HEK293 (cell line): Measurements from ENCODE around the gene CYP4F12.

Experiments used
- CTCF ChIA-PET: fragments of 350-600 bp; formaldehyde crosslinking; extraction: SDS; loops from one replicate; lab custom pipeline; 2021; ENCODE audit warnings: antibody characterized with exemption; lab: Yijun Ruan, JAX
- POLR2A ChIA-PET: fragments of 300-600 bp; formaldehyde crosslinking; extraction: SDS; loops from one replicate; lab custom pipeline; 2020; ENCODE audit warnings: antibody characterized with exemption, inconsistent platforms; lab: Yijun Ruan, JAX
- H3K27ac ChIP-seq: fragments of 200-500 bp; sonication (Bioruptor generic); 2 replicates; pipeline ENCODE4 v1.5.1; 2014; ENCODE audit warnings: low read depth, low read length, control low read depth, inconsistent platforms; ENCODE audit errors: extremely low read depth
- H3K36me3 ChIP-seq, 2 experiments: fragments of 200-500 bp in 1 of 2; sonication (Bioruptor generic) in 1 of 2; 1 replicate in 1 of 2; 2 replicates in 1 of 2; pipeline ENCODE4 v1.5.1; 2014 to 2017; ENCODE audit warnings: inconsistent platforms in 2 of 2, low read length in 2 of 2; ENCODE audit not compliant: control insufficient read depth in 2 of 2, insufficient read depth in 1 of 2
- H3K4me1 ChIP-seq: fragments of 200-500 bp; sonication (Bioruptor generic); 2 replicates; pipeline ENCODE4 v1.5.1; 2014; ENCODE audit warnings: mild to moderate bottlenecking, low read length, inconsistent platforms; ENCODE audit not compliant: control insufficient read depth, insufficient read depth
- H3K4me3 ChIP-seq: 2 replicates; pipeline ENCODE4 v1.5.1; 2011; ENCODE audit warnings: low read depth, mild to moderate bottlenecking, control low read depth, low read length, moderate library complexity
- H3K9me3 ChIP-seq: fragments of 200-500 bp; sonication (Bioruptor generic); 2 replicates; pipeline ENCODE4 v1.5.1; 2014; ENCODE audit warnings: low read depth, low read length, inconsistent platforms; ENCODE audit not compliant: control insufficient read depth, insufficient read depth
- HIC1 ChIP-seq: fragments of 450-650 bp; formaldehyde crosslinking; IDR thresholded peaks from 2 replicates; pipeline ENCODE4 v1.5.1; 2016; ENCODE audit warnings: missing biosample characterization, missing genetic modification characterization
- HOXD13 ChIP-seq: sonication (generic); formaldehyde crosslinking; IDR thresholded peaks from 2 replicates; pipeline ENCODE4 v1.8.0; 2022; ENCODE audit warnings: missing genetic modification reagents, borderline replicate concordance
- KLF9 ChIP-seq: fragments of 450-650 bp; formaldehyde crosslinking; IDR thresholded peaks from 2 replicates; pipeline ENCODE4 v1.5.1; 2016; ENCODE audit warnings: missing biosample characterization, missing genetic modification characterization, low read depth
- MEIS1 ChIP-seq: sonication (generic); formaldehyde crosslinking; IDR thresholded peaks from 2 replicates; pipeline ENCODE4 v1.8.1; 2022; ENCODE audit warnings: missing genetic modification reagents, mild to moderate bottlenecking, borderline replicate concordance
- OSR2 ChIP-seq: fragments of 450-650 bp; formaldehyde crosslinking; IDR thresholded peaks from 2 replicates; pipeline ENCODE4 v1.5.1; 2016; ENCODE audit warnings: missing biosample characterization, missing genetic modification characterization
- SP3 ChIP-seq: fragments of 450-650 bp; formaldehyde crosslinking; IDR thresholded peaks from 2 replicates; pipeline ENCODE4 v1.5.1; 2016; ENCODE audit warnings: missing biosample characterization, missing genetic modification characterization
- ZFP41 ChIP-seq: fragments of 450-650 bp; formaldehyde crosslinking; IDR thresholded peaks from 2 replicates; pipeline ENCODE4 v1.5.1; 2016; ENCODE audit warnings: missing biosample characterization, missing genetic modification characterization, borderline replicate concordance
- ZNF10 ChIP-seq: fragments of 450-650 bp; formaldehyde crosslinking; IDR thresholded peaks from 2 replicates; pipeline ENCODE4 v1.5.1; 2017; ENCODE audit warnings: missing biosample characterization, missing genetic modification characterization
- ZNF138 ChIP-seq: fragments of 450-650 bp; formaldehyde crosslinking; IDR thresholded peaks from 2 replicates; pipeline ENCODE4 v1.5.1; 2016; ENCODE audit warnings: missing biosample characterization, missing genetic modification characterization, borderline replicate concordance
- ZNF174 ChIP-seq: fragments of 450-650 bp; formaldehyde crosslinking; IDR thresholded peaks from 2 replicates; pipeline ENCODE4 v1.5.0; 2017; ENCODE audit warnings: missing biosample characterization, mild to moderate bottlenecking, missing genetic modification characterization
- ZNF184 ChIP-seq: fragments of 450-650 bp; IDR thresholded peaks from 2 replicates; pipeline ENCODE4 v1.5.1; 2018; ENCODE audit warnings: missing biosample characterization, mild to moderate bottlenecking, missing genetic modification characterization
- ZNF214 ChIP-seq: fragments of 450-650 bp; formaldehyde crosslinking; IDR thresholded peaks from 2 replicates; pipeline ENCODE4 v1.5.1; 2017; ENCODE audit warnings: missing biosample characterization, mild to moderate bottlenecking, missing genetic modification characterization, borderline replicate concordance
- ZNF248 ChIP-seq: fragments of 450-650 bp; formaldehyde crosslinking; IDR thresholded peaks from 2 replicates; pipeline ENCODE4 v1.5.1; 2017; ENCODE audit warnings: missing biosample characterization, missing genetic modification characterization
- ZNF423 ChIP-seq: fragments of 450-650 bp; formaldehyde crosslinking; IDR thresholded peaks from 2 replicates; pipeline ENCODE4 v1.5.1; 2016; ENCODE audit warnings: missing biosample characterization, missing genetic modification characterization
- ZNF48 ChIP-seq: fragments of 450-650 bp; formaldehyde crosslinking; IDR thresholded peaks from 2 replicates; pipeline ENCODE4 v1.5.1; 2016; ENCODE audit warnings: missing biosample characterization, missing genetic modification characterization
- ZNF529 ChIP-seq: fragments of 450-650 bp; formaldehyde crosslinking; IDR thresholded peaks from 2 replicates; pipeline ENCODE4 v1.5.1; 2017; ENCODE audit warnings: missing genetic modification characterization, missing biosample characterization; ENCODE audit not compliant: insufficient replicate concordance
- ZNF530 ChIP-seq: fragments of 450-650 bp; formaldehyde crosslinking; IDR thresholded peaks from 2 replicates; pipeline ENCODE4 v1.5.1; 2016; ENCODE audit warnings: low read depth, missing biosample characterization, missing genetic modification characterization
- ZNF621 ChIP-seq: fragments of 450-650 bp; formaldehyde crosslinking; IDR thresholded peaks from 2 replicates; pipeline ENCODE4 v1.5.1; 2017; ENCODE audit warnings: missing biosample characterization, missing genetic modification characterization
- ZNF623 ChIP-seq: fragments of 450-650 bp; formaldehyde crosslinking; IDR thresholded peaks from 2 replicates; pipeline ENCODE4 v1.5.1; 2016; ENCODE audit warnings: missing biosample characterization, missing genetic modification characterization
- ZNF624 ChIP-seq: fragments of 450-650 bp; formaldehyde crosslinking; IDR thresholded peaks from 2 replicates; pipeline ENCODE4 v1.5.1; 2017; ENCODE audit warnings: missing biosample characterization, missing genetic modification characterization
- ZNF626 ChIP-seq: fragments of 450-650 bp; sonication (Bioruptor Pico); formaldehyde crosslinking; IDR thresholded peaks from 2 replicates; pipeline ENCODE4 v1.5.1; 2018; ENCODE audit warnings: missing biosample characterization, missing genetic modification characterization, inconsistent platforms
- ZNF629 ChIP-seq: fragments of 450-650 bp; formaldehyde crosslinking; IDR thresholded peaks from 2 replicates; pipeline ENCODE4 v1.5.1; 2017; ENCODE audit warnings: missing biosample characterization, missing genetic modification characterization
- ZNF701 ChIP-seq: fragments of 450-650 bp; formaldehyde crosslinking; IDR thresholded peaks from 2 replicates; pipeline ENCODE4 v1.5.1; 2016; ENCODE audit warnings: missing biosample characterization, missing genetic modification characterization
- ZNF785 ChIP-seq: fragments of 450-650 bp; formaldehyde crosslinking; IDR thresholded peaks from 2 replicates; pipeline ENCODE4 v1.5.1; 2016; ENCODE audit warnings: missing biosample characterization, missing genetic modification characterization
- ZNF830 ChIP-seq: fragments of 450-650 bp; IDR thresholded peaks from 2 replicates; pipeline ENCODE4 v1.5.0; 2018; ENCODE audit warnings: missing biosample characterization, missing genetic modification characterization, low read depth, mild to moderate bottlenecking, moderate library complexity
- ZNF843 ChIP-seq: fragments of 450-650 bp; formaldehyde crosslinking; IDR thresholded peaks from 2 replicates; pipeline ENCODE4 v1.5.1; 2016; ENCODE audit warnings: missing biosample characterization, missing genetic modification characterization
- ZXDB ChIP-seq: fragments of 450-650 bp; formaldehyde crosslinking; IDR thresholded peaks from 2 replicates; pipeline ENCODE4 v1.5.1; 2016; ENCODE audit warnings: missing biosample characterization, missing genetic modification characterization
- TF ChIP-seq, protein P1 (sequence below): fragments of 450-650 bp; formaldehyde crosslinking; IDR thresholded peaks from 2 replicates; pipeline ENCODE4 v1.5.1; 2017; ENCODE audit warnings: missing biosample characterization, missing genetic modification characterization
- TF ChIP-seq, protein P2 (sequence below): fragments of 450-650 bp; formaldehyde crosslinking; IDR thresholded peaks from 2 replicates; pipeline ENCODE4 v1.5.1; 2016; ENCODE audit warnings: missing biosample characterization, missing genetic modification characterization
- TF ChIP-seq, protein P3 (sequence below): fragments of 450-650 bp; formaldehyde crosslinking; optimal IDR thresholded peaks from 2 replicates; pipeline ENCODE3; 2016; ENCODE audit warnings: missing biosample characterization, mild to moderate bottlenecking, missing genetic modification characterization

CYP4F12 gene

DNA sequence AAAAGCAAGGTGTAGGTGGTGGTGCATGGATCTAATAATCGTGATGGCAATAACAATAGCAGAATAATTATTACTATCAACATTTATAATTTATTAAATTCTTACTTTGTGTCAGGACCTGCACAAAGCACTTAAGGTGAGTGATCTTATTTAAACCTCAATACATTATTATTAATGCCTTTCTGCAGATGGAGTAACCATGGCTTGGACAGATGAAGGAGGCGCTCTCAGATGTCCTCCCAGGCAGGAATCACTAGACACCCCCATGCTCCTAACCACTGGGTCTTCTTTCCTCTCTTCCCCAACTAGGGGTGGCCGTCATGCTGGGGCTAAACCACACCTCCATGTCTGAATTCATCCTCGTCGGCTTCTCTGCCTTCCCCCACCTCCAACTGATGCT, 54.8 kb downstream of the CYP4F12 start, which contains the start of gene OR10H2:
TSS of gene OR10H2 (plus strand) at position 301 of the 400 bp plus-strand sequence. CDS start at position 321, 20 bp downstream.
- Histone ChIP-seq H3K9me3 (no peaks in the 10 kb centered on the region), H3K4me3 (no peak within 1 kb of the TSS), H3K27ac (no peak within 1 kb of the TSS), H3K4me1 (no peaks in the 10 kb centered on the region), H3K36me3 (no peaks in the 10 kb centered on the region)
- ChIA-PET POLR2A (no interaction called here), CTCF (no interaction called here)
- no peak for TF ChIP-seq ZNF624 (tag by site-specific recombination)
- TF ChIP-seq ZNF785 (tag by site-specific recombination), result no peak
- no peak for TF ChIP-seq ZFP41 (tag by site-specific recombination)
- TF ChIP-seq KLF9 (tag by site-specific recombination), result no peak
- no peak for TF ChIP-seq ZNF138
- TF ChIP-seq ZNF621, result no peak
- TF ChIP-seq ZNF629 (tag by site-specific recombination), result no peak
- no peak for TF ChIP-seq ZXDB (tag by site-specific recombination)
- no peak for TF ChIP-seq MEIS1 (CRISPR knock-in tag)
- no peak for TF ChIP-seq ZNF623
- TF ChIP-seq ZNF530 (tag by site-specific recombination), result no peak
- TF ChIP-seq ZNF529 (tag by site-specific recombination), result no peak
- no peak for TF ChIP-seq ZNF214 (tag by site-specific recombination)
- TF ChIP-seq, protein P1, sequence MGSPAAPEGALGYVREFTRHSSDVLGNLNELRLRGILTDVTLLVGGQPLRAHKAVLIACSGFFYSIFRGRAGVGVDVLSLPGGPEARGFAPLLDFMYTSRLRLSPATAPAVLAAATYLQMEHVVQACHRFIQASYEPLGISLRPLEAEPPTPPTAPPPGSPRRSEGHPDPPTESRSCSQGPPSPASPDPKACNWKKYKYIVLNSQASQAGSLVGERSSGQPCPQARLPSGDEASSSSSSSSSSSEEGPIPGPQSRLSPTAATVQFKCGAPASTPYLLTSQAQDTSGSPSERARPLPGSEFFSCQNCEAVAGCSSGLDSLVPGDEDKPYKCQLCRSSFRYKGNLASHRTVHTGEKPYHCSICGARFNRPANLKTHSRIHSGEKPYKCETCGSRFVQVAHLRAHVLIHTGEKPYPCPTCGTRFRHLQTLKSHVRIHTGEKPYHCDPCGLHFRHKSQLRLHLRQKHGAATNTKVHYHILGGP (tag by site-specific recombination), result no peak
- no peak for TF ChIP-seq ZNF423
- no peak for TF ChIP-seq SP3 (tag by site-specific recombination)

- ChIA-PET CTCF (no interaction called here), POLR2A (no interaction called here)
- no peaks in the 10 kb centered on the region for H3K4me1 ChIP-seq
- no peak overlapping the region for H3K27ac ChIP-seq
- TF ChIP-seq HIC1 (no peak), ZNF701 (tag by site-specific recombination) (no peak), ZNF423 (no peak), ZNF184 (tag by site-specific recombination) (no peak)
- H3K4me3 ChIP-seq, result no peak overlapping the region
- H3K9me3 ChIP-seq, result no peaks in the 10 kb centered on the region
- H3K36me3 ChIP-seq, result no peaks in the 10 kb centered on the region
These were observed 57.7 kb downstream of the CYP4F12 start for GRCh38 chr19:15730538-15730937.

DNA sequence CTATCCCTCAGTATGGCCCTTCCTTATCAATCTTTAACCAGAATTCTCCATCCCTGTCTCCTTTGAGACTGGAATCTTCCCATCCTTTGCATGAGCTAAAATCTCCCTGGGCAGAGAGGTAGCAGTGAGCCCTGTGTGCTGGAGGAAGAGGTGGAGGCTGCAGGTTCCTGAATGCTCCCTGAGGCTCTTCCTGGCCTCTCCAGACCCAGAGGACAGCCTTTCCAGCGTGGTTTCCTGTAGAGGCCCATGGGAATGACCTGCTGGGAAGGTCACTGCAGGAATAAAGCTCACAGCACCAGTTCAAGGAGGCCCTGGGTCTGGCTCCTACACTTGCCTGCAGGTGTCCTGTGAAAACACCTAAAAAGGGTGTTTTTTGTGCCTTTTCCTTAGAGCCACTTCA, 59.5 kb downstream of the CYP4F12 start:
- H3K36me3 ChIP-seq, result no peaks in the 10 kb centered on the region
- no peak overlapping the region for H3K27ac ChIP-seq
- no peak overlapping the region for H3K4me3 ChIP-seq
- H3K4me1 ChIP-seq, result no peaks in the 10 kb centered on the region
- POLR2A ChIA-PET, result no interaction called here
- CTCF ChIA-PET, result no interaction called here
- H3K9me3 ChIP-seq, result no peaks in the 10 kb centered on the region
- TF ChIP-seq HOXD13 (no peak), ZNF48 (tag by site-specific recombination) (no peak), ZNF174 (tag by site-specific recombination) (no peak), ZNF626 (tag by site-specific recombination) (no peak), ZNF830 (tag by site-specific recombination) (no peak), ZNF248 (tag by site-specific recombination) (no peak), OSR2 (tag by site-specific recombination) (no peak), ZNF843 (tag by site-specific recombination) (no peak), ZNF10 (tag by site-specific recombination) (no peak)
- TF ChIP-seq, protein P2, sequence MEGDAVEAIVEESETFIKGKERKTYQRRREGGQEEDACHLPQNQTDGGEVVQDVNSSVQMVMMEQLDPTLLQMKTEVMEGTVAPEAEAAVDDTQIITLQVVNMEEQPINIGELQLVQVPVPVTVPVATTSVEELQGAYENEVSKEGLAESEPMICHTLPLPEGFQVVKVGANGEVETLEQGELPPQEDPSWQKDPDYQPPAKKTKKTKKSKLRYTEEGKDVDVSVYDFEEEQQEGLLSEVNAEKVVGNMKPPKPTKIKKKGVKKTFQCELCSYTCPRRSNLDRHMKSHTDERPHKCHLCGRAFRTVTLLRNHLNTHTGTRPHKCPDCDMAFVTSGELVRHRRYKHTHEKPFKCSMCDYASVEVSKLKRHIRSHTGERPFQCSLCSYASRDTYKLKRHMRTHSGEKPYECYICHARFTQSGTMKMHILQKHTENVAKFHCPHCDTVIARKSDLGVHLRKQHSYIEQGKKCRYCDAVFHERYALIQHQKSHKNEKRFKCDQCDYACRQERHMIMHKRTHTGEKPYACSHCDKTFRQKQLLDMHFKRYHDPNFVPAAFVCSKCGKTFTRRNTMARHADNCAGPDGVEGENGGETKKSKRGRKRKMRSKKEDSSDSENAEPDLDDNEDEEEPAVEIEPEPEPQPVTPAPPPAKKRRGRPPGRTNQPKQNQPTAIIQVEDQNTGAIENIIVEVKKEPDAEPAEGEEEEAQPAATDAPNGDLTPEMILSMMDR (tag by site-specific recombination), result no peak
- TF ChIP-seq, protein P3, sequence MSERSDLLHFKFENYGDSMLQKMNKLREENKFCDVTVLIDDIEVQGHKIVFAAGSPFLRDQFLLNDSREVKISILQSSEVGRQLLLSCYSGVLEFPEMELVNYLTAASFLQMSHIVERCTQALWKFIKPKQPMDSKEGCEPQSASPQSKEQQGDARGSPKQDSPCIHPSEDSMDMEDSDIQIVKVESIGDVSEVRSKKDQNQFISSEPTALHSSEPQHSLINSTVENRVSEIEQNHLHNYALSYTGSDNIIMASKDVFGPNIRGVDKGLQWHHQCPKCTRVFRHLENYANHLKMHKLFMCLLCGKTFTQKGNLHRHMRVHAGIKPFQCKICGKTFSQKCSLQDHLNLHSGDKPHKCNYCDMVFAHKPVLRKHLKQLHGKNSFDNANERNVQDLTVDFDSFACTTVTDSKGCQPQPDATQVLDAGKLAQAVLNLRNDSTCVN (tag by site-specific recombination), result no peak
